GM12878 (cell line): ENCODE measurements around the gene F3. TPM values are rescaled to one million over a fixed set of nuclear protein-coding genes. Genes with fewer than 3 reads are reported as not detected.

Experiments
- BCL11A ChIP-seq: IDR thresholded peaks from 2 replicates; pipeline ENCODE4 v1.6.1; 2011; ENCODE audit warnings: low read depth, low read length
- DPF2 ChIP-seq: fragments of 450-650 bp; IDR thresholded peaks from 2 replicates; pipeline ENCODE4 v1.6.1; 2017; ENCODE audit warnings: mild to moderate bottlenecking
- EED ChIP-seq: sonication (generic); IDR thresholded peaks from 2 replicates; pipeline ENCODE4 v1.6.1; 2016; ENCODE audit warnings: antibody characterized with exemption, low read depth
- MLLT1 ChIP-seq: fragments of 450-650 bp; IDR thresholded peaks from 2 replicates; pipeline ENCODE4 v1.6.1; 2016; ENCODE audit warnings: mild to moderate bottlenecking
- PKNOX1 ChIP-seq: fragments of 450-650 bp; IDR thresholded peaks from 2 replicates; pipeline ENCODE4 v1.6.1; 2016; ENCODE audit warnings: mild to moderate bottlenecking
- REST ChIP-seq: IDR thresholded peaks from 2 replicates; pipeline ENCODE4 v1.6.1; 2012; ENCODE audit warnings: mild to moderate bottlenecking, low read depth, low read length
- SUPT20H ChIP-seq: IDR thresholded peaks from 2 replicates; pipeline ENCODE4 v1.6.1; 2011; ENCODE audit warnings: low read depth, mild to moderate bottlenecking, low read length, moderate library complexity, borderline replicate concordance; ENCODE audit not compliant: control insufficient read depth
- ZNF207 ChIP-seq: fragments of 450-650 bp; IDR thresholded peaks from 2 replicates; pipeline ENCODE4 v1.6.1; 2014; ENCODE audit warnings: antibody characterized with exemption, mild to moderate bottlenecking, borderline replicate concordance
- polyA plus RNA-seq, 11 experiments: library from polyadenylated mRNA; depleted of rRNA in 4 of 11; unstranded in 6 of 11; stranded (reverse) in 5 of 11; fragments of >200 nt; fragmentation: Nextera tagmentation in 4 of 11; fragmentation: Illumina TruSeq in 1 of 11; extraction: Ambion mirVana in 4 of 11; extraction: Trizol in 1 of 11; gene quantifications; 1 replicate in 1 of 11; 2 replicates in 10 of 11; pipeline versions ENCODE4 v1.2.1 to v1.2.3, GENCODE V29; 2011 to 2016; ENCODE audit warnings: inconsistent platforms in 2 of 11, missing spikeins in 2 of 11, low read depth in 1 of 11
- total RNA-seq, 4 experiments: library from RNA; depleted of rRNA in 3 of 4; stranded (reverse); fragments of >200 nt in 3 of 4; fragmentation: Illumina TruSeq in 1 of 4; extraction: Trizol in 1 of 4; gene quantifications; 2 replicates each; pipeline versions ENCODE4 v1.2.1 to v1.2.3, GENCODE V29; 2013 to 2021
- TF ChIP-seq, protein P1 (sequence below): fragments of 450-650 bp; IDR thresholded peaks from 2 replicates; pipeline ENCODE4 v1.6.1; 2017; ENCODE audit warnings: borderline replicate concordance
- TF ChIP-seq, protein P2 (sequence below): IDR thresholded peaks from 2 replicates; pipeline ENCODE4 v1.6.1; 2012; ENCODE audit warnings: low read length, inconsistent platforms

Gene F3
- total and polyA plus RNA-seq, 10 of the 15 experiments (the other 5 are each of a cell fraction or from before 2014, with no cell fraction given): 0.18 to 0.33 TPM; not detected in 8

DNA sequence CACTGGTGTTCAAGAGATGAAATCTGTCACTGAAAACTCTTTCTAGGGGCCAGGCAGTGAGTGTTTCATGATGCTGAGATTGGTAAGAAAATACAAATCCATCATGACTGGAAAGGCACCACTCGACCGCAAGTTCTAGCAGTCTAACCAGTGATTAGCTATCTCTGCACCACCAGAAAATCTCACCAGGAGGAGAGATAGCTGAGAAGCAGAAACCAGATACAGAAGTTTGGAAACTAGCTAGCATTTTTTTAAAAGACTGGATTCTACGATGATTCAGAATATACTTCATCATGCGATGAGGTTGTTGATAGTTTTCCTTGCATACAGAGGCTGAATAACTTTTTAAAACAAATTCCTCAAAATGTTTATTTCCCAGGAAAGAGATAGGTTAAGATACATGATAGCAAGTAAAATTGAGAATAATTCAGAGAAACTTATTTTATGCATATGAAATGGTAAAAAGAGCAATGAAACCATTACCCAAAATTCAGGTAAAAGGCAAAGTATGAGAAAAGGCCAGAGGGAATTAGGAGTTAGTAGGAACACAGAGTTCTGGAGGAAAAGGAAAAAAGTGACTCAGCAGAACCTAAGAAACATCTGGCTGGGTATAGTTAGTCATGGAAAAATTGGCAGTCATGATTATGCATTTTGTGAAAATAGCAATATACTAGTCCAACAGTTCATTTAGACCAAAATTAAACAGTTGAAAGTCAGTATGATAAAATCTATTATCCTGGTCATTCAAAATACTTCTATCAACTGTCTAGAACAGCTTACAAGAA, 3.3 kb upstream of the F3 start (continued):
- no peak for TF ChIP-seq REST
- TF ChIP-seq ZNF207: no peak
- no peak for TF ChIP-seq PKNOX1
- no peak for TF ChIP-seq MLLT1
- TF ChIP-seq BCL11A: no peak
- TF ChIP-seq, protein P1, sequence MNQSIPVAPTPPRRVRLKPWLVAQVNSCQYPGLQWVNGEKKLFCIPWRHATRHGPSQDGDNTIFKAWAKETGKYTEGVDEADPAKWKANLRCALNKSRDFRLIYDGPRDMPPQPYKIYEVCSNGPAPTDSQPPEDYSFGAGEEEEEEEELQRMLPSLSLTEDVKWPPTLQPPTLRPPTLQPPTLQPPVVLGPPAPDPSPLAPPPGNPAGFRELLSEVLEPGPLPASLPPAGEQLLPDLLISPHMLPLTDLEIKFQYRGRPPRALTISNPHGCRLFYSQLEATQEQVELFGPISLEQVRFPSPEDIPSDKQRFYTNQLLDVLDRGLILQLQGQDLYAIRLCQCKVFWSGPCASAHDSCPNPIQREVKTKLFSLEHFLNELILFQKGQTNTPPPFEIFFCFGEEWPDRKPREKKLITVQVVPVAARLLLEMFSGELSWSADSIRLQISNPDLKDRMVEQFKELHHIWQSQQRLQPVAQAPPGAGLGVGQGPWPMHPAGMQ: no peak
- no peak for TF ChIP-seq SUPT20H
- TF ChIP-seq, protein P2, sequence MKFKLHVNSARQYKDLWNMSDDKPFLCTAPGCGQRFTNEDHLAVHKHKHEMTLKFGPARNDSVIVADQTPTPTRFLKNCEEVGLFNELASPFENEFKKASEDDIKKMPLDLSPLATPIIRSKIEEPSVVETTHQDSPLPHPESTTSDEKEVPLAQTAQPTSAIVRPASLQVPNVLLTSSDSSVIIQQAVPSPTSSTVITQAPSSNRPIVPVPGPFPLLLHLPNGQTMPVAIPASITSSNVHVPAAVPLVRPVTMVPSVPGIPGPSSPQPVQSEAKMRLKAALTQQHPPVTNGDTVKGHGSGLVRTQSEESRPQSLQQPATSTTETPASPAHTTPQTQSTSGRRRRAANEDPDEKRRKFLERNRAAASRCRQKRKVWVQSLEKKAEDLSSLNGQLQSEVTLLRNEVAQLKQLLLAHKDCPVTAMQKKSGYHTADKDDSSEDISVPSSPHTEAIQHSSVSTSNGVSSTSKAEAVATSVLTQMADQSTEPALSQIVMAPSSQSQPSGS: no peak
- TF ChIP-seq DPF2: no peak
- no peak for TF ChIP-seq EED
